ENCODE results near the gene COG4.
"Not testable (repeated sequence)": the region's sequence is repeated elsewhere in the genome, so short reads cannot be mapped to it uniquely, and the experiment has no call there.

The COG4 gene

DNA sequence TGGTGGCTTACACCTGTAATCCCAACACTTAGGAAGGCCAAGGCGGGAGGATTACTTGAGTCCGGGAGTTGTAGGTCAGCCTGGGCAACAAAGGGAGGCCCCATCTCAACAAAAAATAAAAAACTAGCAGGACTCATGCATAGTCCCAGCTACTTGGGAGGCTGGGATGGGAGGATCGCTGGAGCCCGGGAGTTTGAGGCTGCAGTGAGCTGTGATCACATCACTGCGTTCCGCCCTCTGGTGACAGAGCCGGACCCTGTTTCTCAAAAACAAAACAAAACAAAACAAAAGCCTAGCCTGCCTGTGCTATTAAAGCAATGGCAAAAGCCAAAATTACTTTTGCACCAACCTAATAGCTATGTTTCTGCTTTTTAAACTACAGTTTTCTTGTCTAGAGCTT lies 67.4 kb downstream of the COG4 start:
- TF ChIP-seq, protein P1, sequence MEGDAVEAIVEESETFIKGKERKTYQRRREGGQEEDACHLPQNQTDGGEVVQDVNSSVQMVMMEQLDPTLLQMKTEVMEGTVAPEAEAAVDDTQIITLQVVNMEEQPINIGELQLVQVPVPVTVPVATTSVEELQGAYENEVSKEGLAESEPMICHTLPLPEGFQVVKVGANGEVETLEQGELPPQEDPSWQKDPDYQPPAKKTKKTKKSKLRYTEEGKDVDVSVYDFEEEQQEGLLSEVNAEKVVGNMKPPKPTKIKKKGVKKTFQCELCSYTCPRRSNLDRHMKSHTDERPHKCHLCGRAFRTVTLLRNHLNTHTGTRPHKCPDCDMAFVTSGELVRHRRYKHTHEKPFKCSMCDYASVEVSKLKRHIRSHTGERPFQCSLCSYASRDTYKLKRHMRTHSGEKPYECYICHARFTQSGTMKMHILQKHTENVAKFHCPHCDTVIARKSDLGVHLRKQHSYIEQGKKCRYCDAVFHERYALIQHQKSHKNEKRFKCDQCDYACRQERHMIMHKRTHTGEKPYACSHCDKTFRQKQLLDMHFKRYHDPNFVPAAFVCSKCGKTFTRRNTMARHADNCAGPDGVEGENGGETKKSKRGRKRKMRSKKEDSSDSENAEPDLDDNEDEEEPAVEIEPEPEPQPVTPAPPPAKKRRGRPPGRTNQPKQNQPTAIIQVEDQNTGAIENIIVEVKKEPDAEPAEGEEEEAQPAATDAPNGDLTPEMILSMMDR (conservative IDR thresholded peaks at IDR 0.05; ENCODE audit: low read depth, low read length) = no peak
- no peak overlapping the region for H3K4me3 ChIP-seq (ENCODE audit: low read length)
- no peak for DNase-seq (ENCODE audit: low read depth)

DNA sequence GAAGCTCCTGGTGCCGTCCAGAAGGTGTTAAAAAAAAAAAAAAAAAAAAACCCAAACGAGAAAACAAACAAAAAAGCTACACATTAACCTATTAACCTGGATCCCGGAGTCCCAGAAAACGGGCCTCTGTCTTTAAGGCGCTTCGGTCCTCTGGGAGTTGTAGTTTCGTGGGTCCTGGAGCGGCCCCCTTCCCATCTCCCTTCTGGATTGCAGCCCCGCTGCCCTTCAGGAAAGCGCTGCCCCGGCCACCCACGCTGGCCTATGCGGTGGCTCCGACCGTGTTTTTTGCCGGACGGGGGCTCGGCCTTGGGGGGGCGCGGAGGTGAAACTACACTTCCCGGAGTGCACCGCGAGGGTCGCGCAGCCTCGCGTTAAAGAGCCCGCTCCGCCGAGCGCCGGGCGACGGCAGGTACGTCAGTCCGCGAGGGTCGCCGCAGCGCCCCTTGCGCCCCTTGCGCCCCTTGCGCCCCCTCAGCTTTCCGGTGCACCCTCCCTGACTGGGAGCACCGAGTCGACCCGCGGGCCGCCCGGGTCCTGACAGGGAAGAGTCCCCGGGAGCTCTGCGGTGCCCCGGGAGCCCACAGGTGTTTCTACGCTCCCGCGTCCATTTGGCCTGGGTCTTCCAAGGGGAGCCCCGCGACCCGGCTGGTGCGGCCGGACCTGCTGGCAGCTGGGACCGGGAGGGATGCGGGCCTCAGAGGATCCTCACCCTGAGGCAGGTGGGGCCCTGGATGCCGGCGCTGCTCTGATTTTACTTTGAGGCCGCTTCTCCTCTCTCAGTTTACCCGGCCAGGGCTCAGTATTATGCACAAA lies 68.9 kb downstream of the COG4 start, which contains the start of gene FCSK:
FCSK (plus strand) TSS at position 374 of the 813 bp plus-strand sequence. CDS start 8,596 bp downstream, outside the sequence.
- TF ChIP-seq, protein P1 (conservative IDR thresholded peaks at IDR 0.05; ENCODE audit: low read depth, low read length) = no peak
- DNase-seq (ENCODE audit: low read depth) = no peak
- H3K4me3 ChIP-seq (ENCODE audit: low read length) = peak within 1 kb of the TSS; percentile 87

DNA sequence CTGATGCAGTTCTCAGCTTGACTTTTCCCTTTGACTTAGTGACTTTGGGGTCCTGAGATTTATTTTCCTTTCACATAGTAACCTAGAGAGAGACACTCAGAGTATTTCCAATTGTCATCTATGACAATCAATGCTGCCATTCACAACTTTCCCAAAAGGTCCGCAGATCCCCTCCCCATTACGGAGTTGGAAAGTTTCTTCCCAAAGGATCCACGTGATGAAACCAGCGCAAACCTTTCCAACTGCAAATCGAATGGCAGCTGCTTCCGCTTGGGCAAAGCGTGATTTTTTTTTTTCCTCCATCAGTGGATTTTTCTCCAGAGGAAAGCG lies 69.5 kb downstream of the COG4 start:
- TF ChIP-seq, protein P1 (conservative IDR thresholded peaks at IDR 0.05; ENCODE audit: low read depth, low read length) = no peak
- peak overlapping the region; percentile 87 for H3K4me3 ChIP-seq (ENCODE audit: low read length)

DNA sequence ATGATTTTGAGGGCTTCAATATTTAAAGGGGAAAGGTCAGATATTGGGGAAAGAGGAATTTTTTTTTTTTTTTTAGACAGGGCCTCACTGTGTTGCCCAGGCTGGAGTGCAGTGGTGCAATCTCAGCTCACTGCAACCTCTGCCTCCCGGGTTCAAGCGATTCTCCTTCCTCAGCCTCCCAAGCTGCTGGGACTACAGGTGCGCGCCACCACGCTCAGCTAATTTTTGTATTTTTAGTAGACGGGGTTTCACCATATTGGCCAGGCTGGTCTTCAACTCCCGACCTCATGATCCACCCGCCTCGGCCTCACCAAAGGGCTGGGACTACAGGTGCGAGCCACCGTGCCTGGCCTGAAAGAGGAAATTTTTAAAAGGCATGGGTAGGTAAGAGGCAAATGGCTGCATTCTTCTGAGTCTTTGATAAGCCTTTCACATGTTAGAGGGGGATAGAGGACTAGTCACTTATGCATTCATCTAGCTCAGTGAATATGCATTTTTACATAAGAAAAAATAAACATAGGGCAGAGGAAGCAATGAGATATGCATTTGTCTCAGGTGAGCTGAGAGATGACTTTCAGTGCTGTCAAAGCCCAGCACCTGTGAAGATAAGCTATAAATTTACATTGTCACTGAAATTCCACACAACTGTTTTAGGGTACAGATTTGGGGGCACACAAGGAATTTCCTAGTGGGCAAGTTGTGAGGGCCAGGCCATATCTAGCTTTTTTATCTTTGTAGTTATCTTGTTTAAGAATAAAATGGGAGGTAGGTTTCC lies 70.0 kb downstream of the COG4 start:
- DNase-seq (ENCODE audit: low read depth) = no peak
- peak overlapping the region; percentile 87 for H3K4me3 ChIP-seq (ENCODE audit: low read length)
- TF ChIP-seq, protein P1 (conservative IDR thresholded peaks at IDR 0.05; ENCODE audit: low read depth, low read length) = no peak

More for the DNA sequence above, 69.5 kb downstream of the COG4 start:
- no peak for DNase-seq (ENCODE audit: low read depth)

DNA sequence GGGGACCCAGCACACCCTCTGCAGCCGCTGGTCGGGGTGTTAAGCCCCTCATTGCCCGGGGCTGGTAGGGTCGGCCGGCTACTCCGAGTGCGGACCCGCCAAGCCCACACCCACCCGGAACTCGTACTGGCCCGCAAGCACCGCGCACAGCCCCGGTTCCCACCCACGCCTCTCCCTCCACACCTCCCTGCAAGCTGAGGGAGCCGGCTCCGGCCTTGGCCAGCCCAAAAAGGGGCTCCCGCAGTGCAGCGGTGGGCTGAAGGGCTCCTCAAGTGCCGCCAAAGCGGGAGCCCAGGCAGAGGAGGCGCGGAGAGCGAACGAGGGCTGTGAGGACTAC lies 72.4 kb downstream of the COG4 start:
- not testable (repeated sequence) for H3K4me3 ChIP-seq (ENCODE audit: low read length); DNase-seq (ENCODE audit: low read depth)

DNA sequence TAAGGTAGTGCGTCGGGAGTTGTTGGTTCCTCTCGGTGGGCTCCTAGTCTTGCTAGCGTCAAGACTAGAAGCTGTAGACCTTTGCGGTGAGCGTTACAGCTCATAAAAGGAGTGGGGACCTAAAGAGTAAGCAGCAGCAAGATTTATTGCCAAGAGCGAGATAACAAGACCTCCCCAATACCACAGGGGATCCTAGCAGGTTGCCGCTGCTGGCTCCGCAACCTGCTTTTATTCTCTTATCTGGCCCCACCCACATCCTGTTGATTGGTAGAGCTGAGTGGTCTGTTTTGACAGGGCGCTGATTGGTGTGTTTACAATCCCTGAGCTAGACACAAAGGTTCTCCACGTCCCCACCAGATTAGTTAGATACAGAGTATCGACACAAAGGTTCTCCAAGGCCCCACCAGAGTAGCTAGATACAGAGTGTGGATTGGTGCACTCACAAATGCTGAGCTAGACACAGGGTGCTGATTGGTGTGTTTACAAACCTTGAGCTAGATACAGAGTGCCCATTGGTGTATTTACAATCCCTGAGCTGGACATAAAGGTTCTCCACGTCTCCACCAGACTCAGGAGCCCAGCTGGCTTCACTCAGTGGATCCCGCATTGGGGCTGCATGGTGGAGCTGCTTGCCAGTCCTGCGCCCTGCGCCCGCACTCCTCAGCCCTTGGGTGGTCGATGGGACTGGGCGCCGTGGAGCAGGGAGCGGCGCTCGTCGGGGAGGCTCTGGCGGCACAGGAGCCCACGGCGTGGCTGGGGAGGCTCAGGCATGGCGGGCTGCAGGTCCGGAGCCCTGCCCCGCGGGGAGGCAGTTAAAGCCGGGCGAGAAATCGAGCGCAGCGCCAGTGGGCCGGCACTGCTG lies 73.0 kb downstream of the COG4 start:
- H3K4me3 ChIP-seq (ENCODE audit: low read length); DNase-seq (ENCODE audit: low read depth): not testable (repeated sequence)

DNA sequence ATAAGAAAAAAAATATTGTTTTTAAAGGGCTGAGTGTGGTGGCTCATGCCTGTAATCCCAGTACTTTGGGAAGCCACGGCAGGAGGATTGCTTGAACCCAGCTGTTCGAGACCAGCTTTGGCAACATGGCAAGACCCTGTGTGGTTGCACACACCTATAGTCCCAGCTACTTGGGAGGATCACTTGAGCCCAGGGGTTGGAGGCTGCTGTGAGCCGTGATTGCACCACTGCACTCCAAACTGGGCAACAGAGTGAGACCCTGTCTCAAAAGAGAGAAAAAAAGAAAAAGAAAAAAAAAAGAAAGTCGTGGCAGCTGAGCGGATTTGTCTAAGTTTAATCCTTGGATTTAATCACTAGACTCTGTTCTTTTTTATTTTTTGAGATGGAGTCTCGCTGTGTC lies 75.3 kb downstream of the COG4 start:
- no peak overlapping the region for H3K4me3 ChIP-seq (ENCODE audit: low read length)

More for the DNA sequence above, 75.3 kb downstream of the COG4 start:
- TF ChIP-seq, protein P1 (conservative IDR thresholded peaks at IDR 0.05; ENCODE audit: low read depth, low read length) = no peak
- DNase-seq (ENCODE audit: low read depth) = no peak

All from retinal pigment epithelial cell (primary cell).